Keratinocyte (primary cell): Measurements from ENCODE around the gene ZNF225.

Experiments used
- CTCF ChIP-seq, 3 experiments: IDR thresholded peaks in 1 of 3; conservative IDR thresholded peaks in 1 of 3; optimal IDR thresholded peaks in 1 of 3; 2 replicates in 2 of 3; 3 replicates in 1 of 3; pipeline versions ENCODE3 to v1.5.1; 2011; ENCODE audit warnings: low read length in 3 of 3, mild to moderate bottlenecking in 3 of 3, moderate library complexity in 2 of 3, control low read depth in 1 of 3, inconsistent platforms in 1 of 3; ENCODE audit not compliant: insufficient read depth in 2 of 3; ENCODE audit errors: extremely low read depth in 1 of 3
- EZH2 ChIP-seq: IDR thresholded peaks from one replicate; pipeline ENCODE4 v1.6.1; 2012; ENCODE audit warnings: inconsistent platforms, mild to moderate bottlenecking, low read length, moderate library complexity

GRCh38 chr19:44113784-44114390 lies 688 bp downstream of the ZNF225 start:
- TF ChIP-seq EZH2 (no peak), CTCF (optimal IDR thresholded peaks at IDR 0.05 in 1 of 3, IDR thresholded peaks at IDR 0.05 in 1 of 3, conservative IDR thresholded peaks at IDR 0.05 in 1 of 3; ENCODE audit: extremely low read depth in 1 of 3, insufficient read depth in 2 of 3, low read length in 3 of 3) (no peak)
